HCT116 (cell line): ENCODE results near the gene KLF16.

ENCODE experiments used
- EZH2 ChIP-seq: fragments of 200-600 bp; sonication (generic); IDR thresholded peaks from 2 replicates; pipeline ENCODE4 v1.6.1; 2017; ENCODE audit warnings: antibody characterized with exemption, mixed run types
- TF ChIP-seq, protein P1 (sequence below), 3 experiments: fragments of 200-600 bp in 1 of 3; sonication (generic) in 1 of 3; IDR thresholded peaks in 2 of 3; conservative IDR thresholded peaks in 1 of 3; 2 replicates each; pipeline ENCODE4 v1.5.1; 2012 to 2017; ENCODE audit warnings: low read depth in 2 of 3, low read length in 2 of 3, antibody characterized with exemption in 1 of 3, borderline replicate concordance in 1 of 3, control low read depth in 1 of 3, mild to moderate bottlenecking in 1 of 3, mixed read lengths in 1 of 3, mixed run types in 1 of 3, moderate library complexity in 1 of 3; ENCODE audit not compliant: insufficient read depth in 1 of 3
- TF ChIP-seq, protein P2 (sequence below): IDR thresholded peaks from 2 replicates; pipeline ENCODE4 v1.6.1; 2012

DNA sequence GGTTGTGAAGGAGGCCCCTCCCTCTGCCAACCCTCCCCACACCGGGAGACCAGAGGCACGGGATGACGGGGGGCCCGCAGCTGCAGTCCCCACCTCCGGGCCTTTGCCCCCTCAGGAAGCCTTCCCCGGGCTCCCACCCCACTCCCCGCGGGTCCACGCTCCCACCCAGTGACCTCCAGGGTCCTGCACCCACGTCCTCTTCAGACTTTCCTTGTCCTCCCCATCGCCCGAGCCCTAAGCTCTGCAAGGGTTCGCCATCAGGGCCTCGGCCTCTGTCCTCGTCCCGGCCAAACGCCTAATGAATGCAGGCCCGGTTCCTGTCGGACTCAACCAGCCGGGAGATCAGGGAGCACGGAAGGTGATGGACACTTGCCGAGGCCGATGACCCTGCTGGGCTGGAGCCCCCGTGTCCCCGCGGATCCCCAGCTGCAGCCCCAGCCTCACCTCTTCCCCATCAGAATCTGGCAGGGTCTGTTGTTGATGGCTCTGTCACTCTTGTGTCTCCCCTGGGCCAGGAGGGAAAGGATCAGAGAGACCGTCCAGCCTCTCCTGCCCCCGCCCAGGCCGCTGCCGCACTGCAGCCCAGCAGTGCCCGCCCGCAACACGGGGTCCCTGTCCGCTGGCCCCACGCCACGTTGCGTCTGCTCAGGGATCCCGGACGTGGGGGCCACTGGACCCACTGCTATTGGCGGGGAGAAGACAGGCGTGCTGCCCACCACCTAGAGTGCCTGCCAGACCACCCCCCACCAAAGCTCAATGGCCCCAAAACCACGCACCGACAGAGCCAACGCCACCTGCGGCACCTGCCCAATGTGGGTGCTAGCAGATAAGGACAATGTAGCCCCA, 57.0 kb downstream of the KLF16 start:
- TF ChIP-seq, protein P1, sequence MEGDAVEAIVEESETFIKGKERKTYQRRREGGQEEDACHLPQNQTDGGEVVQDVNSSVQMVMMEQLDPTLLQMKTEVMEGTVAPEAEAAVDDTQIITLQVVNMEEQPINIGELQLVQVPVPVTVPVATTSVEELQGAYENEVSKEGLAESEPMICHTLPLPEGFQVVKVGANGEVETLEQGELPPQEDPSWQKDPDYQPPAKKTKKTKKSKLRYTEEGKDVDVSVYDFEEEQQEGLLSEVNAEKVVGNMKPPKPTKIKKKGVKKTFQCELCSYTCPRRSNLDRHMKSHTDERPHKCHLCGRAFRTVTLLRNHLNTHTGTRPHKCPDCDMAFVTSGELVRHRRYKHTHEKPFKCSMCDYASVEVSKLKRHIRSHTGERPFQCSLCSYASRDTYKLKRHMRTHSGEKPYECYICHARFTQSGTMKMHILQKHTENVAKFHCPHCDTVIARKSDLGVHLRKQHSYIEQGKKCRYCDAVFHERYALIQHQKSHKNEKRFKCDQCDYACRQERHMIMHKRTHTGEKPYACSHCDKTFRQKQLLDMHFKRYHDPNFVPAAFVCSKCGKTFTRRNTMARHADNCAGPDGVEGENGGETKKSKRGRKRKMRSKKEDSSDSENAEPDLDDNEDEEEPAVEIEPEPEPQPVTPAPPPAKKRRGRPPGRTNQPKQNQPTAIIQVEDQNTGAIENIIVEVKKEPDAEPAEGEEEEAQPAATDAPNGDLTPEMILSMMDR (IDR thresholded peaks at IDR 0.05 in 2 of 3, conservative IDR thresholded peaks at IDR 0.05 in 1 of 3; ENCODE audit: borderline replicate concordance in 1 of 3, insufficient read depth in 1 of 3, low read depth in 2 of 3, low read length in 2 of 3): no peak
- TF ChIP-seq EZH2: no peak
- TF ChIP-seq, protein P2, sequence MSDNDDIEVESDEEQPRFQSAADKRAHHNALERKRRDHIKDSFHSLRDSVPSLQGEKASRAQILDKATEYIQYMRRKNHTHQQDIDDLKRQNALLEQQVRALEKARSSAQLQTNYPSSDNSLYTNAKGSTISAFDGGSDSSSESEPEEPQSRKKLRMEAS: no peak
